ENCODE results near the gene TRABD2A. TPM values are rescaled to one million over a fixed set of nuclear protein-coding genes. Genes with fewer than 3 reads are reported as not detected.

Gene TRABD2A
- total and polyA plus RNA-seq, 2 experiments from 2014 or later, result not detected

DNA sequence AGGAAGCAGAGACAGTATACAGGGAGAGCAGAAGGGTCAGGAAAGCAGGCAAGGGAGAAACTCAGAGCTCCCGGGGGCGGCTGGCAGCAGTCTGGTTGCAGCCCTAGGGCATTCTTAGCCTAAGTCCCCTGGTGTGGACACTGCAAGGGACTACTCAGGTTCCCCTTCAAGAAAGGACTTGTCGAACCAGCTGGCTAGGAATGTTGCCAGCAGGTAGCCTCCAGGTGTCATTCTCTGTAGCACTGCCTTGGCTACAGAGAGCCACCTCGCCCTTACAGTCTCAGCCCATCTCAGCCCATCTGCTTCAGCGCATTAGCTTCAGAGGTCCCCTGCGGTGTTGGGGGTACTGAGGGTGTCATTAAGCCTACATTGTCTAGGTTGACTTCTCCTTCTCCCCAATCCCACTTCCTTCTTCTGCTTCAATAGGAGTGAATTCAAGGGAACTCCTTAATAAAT, 13.3 kb upstream of the TRABD2A start:
- no peak for DNase-seq (ENCODE audit: low read depth in 1 of 2, low spot score in 1 of 2)
- Histone ChIP-seq H3K4me3 (no peak overlapping the region), H3K27ac (no peak overlapping the region), H3K9me3 (ENCODE audit: low read depth) (no peaks in the 10 kb centered on the region), H3K36me3 (no peaks in the 10 kb centered on the region), H3K27me3 (no peaks in the 10 kb centered on the region), H3K4me1 (ENCODE audit: low read depth) (no peaks in the 10 kb centered on the region)
- TF ChIP-seq, protein P1, sequence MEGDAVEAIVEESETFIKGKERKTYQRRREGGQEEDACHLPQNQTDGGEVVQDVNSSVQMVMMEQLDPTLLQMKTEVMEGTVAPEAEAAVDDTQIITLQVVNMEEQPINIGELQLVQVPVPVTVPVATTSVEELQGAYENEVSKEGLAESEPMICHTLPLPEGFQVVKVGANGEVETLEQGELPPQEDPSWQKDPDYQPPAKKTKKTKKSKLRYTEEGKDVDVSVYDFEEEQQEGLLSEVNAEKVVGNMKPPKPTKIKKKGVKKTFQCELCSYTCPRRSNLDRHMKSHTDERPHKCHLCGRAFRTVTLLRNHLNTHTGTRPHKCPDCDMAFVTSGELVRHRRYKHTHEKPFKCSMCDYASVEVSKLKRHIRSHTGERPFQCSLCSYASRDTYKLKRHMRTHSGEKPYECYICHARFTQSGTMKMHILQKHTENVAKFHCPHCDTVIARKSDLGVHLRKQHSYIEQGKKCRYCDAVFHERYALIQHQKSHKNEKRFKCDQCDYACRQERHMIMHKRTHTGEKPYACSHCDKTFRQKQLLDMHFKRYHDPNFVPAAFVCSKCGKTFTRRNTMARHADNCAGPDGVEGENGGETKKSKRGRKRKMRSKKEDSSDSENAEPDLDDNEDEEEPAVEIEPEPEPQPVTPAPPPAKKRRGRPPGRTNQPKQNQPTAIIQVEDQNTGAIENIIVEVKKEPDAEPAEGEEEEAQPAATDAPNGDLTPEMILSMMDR (IDR thresholded peaks at IDR 0.05; ENCODE audit: low read depth, low read length), result no peak

DNA sequence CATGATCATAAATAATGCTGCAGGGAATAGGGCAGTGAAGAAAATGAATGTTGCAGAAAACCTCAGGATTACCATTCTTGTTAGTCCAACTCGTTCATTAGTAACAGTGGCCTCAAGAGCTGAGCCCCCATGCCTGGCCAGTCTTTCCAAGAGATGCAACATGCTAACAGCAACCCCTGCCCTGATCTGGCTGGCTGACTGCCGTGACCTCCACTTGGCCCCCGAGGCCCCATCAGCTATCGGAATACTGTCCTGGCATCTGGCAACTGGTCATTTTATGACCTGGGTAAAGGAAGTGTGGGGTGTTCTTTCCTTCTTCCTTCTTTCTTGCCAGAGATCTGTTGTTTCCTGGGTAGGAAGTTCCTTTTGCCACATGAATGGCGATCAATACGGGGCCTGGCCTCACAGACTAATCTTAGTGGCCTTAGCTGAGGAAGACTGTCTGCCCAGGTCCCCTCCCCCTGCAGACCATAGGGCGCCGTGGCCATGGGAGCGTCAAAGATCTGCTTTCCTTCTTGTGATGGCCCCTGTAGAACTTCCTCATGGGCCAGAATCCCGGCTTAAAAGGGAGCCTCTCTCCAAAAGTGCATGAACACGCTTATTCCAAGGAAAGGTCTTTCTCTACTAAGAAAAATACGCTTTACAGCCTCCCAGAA, 10.6 kb upstream of the TRABD2A start:
- H3K36me3 ChIP-seq, result no peaks in the 10 kb centered on the region
- H3K9me3 ChIP-seq (ENCODE audit: low read depth), result no peaks in the 10 kb centered on the region
- H3K4me1 ChIP-seq (ENCODE audit: low read depth), result no peaks in the 10 kb centered on the region
- TF ChIP-seq, protein P1 (IDR thresholded peaks at IDR 0.05; ENCODE audit: low read depth, low read length), result no peak
- no peak overlapping the region for H3K27ac ChIP-seq
- H3K27me3 ChIP-seq, result no peaks in the 10 kb centered on the region
- no peak for DNase-seq (ENCODE audit: low read depth in 1 of 2, low spot score in 1 of 2)
- H3K4me3 ChIP-seq, result no peak overlapping the region

DNA sequence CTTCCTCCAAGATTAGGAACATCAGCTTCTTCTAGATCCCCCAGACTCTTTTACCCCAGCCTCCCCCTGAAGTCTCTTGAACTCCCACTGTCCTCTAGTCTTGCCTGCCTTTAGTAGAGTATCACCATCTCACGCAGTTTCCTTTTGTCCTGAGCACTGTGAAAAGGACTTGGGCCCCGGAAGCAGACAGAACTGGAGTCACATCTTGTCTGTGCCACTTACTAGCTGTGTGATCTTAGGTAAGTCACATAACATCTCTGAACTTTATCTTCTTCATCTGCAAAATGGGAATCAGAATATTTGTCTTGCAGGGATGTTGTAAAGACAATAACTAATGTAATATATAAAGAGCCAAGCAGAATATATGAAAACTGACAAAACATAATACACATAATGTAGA, 8.4 kb upstream of the TRABD2A start:
- TF ChIP-seq, protein P1 (IDR thresholded peaks at IDR 0.05; ENCODE audit: low read depth, low read length), result no peak
- Histone ChIP-seq H3K36me3 (no peaks in the 10 kb centered on the region), H3K4me1 (ENCODE audit: low read depth) (no peaks in the 10 kb centered on the region), H3K27me3 (peaks cover 8% of the 10 kb centered on the region), H3K4me3 (no peak overlapping the region), H3K27ac (no peak overlapping the region), H3K9me3 (ENCODE audit: low read depth) (no peaks in the 10 kb centered on the region)
- no peak for DNase-seq (ENCODE audit: low read depth in 1 of 2, low spot score in 1 of 2)

DNA sequence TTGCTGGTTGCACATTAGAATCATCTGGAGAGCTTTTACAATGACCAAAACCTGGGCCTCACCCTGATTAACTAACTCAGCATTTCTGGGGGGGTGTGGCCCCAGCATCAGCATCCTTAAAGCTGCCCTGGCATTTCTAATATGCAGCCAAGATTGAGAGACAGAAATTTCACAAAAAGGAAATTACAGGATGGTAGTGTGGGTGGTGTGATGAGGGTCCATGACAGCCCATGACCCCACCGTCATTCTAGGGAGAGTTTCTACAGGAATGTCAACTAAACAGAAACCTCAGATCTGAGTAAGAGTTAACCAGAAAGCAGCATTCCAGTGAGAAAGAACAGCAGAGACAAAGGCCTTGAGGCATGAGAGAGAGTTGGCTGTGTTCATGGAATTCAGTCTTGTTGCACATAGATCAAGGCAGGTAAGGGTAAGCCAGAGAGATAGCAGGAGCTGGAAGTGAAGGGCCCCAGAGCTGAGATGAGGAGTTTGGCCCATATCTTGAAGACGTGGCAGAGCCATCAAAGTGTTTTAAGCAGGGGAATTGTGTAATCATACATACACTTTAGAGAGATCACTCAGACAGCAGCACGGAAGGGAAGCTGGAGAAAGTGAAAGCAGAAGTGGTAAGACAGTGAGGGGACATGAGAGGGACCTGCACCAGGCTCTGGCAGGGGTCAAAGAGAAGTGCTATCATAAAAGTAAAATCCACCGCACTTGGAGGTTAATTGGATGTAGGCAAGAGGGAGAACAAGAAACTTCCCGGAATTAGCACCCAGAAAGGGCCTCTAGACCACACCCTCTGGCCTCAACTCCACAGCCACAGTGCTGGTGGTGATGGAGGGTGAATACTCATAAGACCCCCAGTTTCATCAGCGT, 7.8 kb upstream of the TRABD2A start:
- no peaks in the 10 kb centered on the region for H3K4me1 ChIP-seq (ENCODE audit: low read depth)
- DNase-seq (ENCODE audit: low read depth in 1 of 2, low spot score in 1 of 2), result peak in 1 of 2 donors; percentile 76
- H3K27ac ChIP-seq, result no peak overlapping the region
- TF ChIP-seq, protein P1 (IDR thresholded peaks at IDR 0.05; ENCODE audit: low read depth, low read length), result no peak
- H3K4me3 ChIP-seq, result no peak overlapping the region
- no peaks in the 10 kb centered on the region for H3K9me3 ChIP-seq (ENCODE audit: low read depth)
- H3K27me3 ChIP-seq, result peaks cover 14% of the 10 kb centered on the region
- H3K36me3 ChIP-seq, result no peaks in the 10 kb centered on the region

DNA sequence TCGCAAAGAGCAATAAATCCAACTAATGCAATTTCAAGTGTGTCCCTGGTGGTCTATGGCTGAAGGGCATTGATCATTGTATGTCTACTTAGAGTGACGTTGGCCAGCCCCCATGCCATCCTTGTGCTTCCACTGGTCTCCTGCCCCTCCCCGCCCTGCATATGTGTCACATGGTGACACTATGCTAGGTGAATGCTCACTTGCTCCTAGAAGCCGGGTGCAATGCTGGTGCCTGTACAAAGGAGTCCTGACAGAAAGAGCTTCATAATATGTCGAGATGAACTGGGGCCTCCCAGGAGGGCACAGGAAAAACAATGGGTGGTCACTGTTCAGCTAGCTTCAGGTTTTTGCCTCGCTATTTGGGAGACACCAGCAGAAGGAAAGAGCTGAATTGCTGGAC, 5.9 kb upstream of the TRABD2A start:
- Histone ChIP-seq H3K36me3 (no peaks in the 10 kb centered on the region), H3K27ac (no peak overlapping the region), H3K9me3 (ENCODE audit: low read depth) (no peaks in the 10 kb centered on the region), H3K27me3 (peaks cover 31% of the 10 kb centered on the region), H3K4me3 (no peak overlapping the region), H3K4me1 (ENCODE audit: low read depth) (no peaks in the 10 kb centered on the region)
- DNase-seq (ENCODE audit: low read depth in 1 of 2, low spot score in 1 of 2), result no peak
- TF ChIP-seq, protein P1 (IDR thresholded peaks at IDR 0.05; ENCODE audit: low read depth, low read length), result no peak
